Activated T-helper 1 cell treated with anti-CD3 and anti-CD28 coated beads, Interleukin-12 subunit alpha, Interleukin-12 subunit beta, Interleukin-2, Interleukin-4 antibody, amounts not matched to agents 30 ng/mL and 10 ng/mL and 1 ng/mL, durations not matched to agents 14 hours and 24 hours and 36 hours (primary cell): Measurements from ENCODE around the gene IRF2. TPM values are rescaled to one million over a fixed set of nuclear protein-coding genes. Genes with fewer than 3 reads are reported as not detected.
A peak's percentile ranks its signal among the peaks of the same experiment; 100 is the strongest.
"Not testable (repeated sequence)": the region's sequence is repeated elsewhere in the genome, so short reads cannot be mapped to it uniquely, and the experiment has no call there.

Source experiments
- DNase-seq: peaks from one replicate; pipeline ENCODE4 v3.0.0; 2021; ENCODE audit warnings: low spot score
- H3K27ac Mint-ChIP-seq: one replicate; pipeline ENCODE4 v1.8.0; 2021; ENCODE audit warnings: mild to moderate bottlenecking, mixed read lengths
- H3K27me3 Mint-ChIP-seq: one replicate; pipeline ENCODE4 v1.8.0; 2022; ENCODE audit warnings: mild to moderate bottlenecking, moderate library complexity, mixed read lengths; ENCODE audit not compliant: insufficient read depth
- H3K36me3 Mint-ChIP-seq: one replicate; pipeline ENCODE4 v1.8.0; 2021; ENCODE audit warnings: low read depth, mixed read lengths
- H3K4me1 Mint-ChIP-seq: one replicate; pipeline ENCODE4 v1.8.0; 2021; ENCODE audit warnings: low read depth, mixed read lengths
- H3K4me3 Mint-ChIP-seq: one replicate; pipeline ENCODE4 v1.8.0; 2021; ENCODE audit warnings: mild to moderate bottlenecking, moderate library complexity, mixed read lengths
- H3K9me3 Mint-ChIP-seq: one replicate; pipeline ENCODE4 v1.8.0; 2021; ENCODE audit warnings: mixed read lengths
- intact Hi-C: fragments of 100-400 bp; cut with micrococcal nuclease; formaldehyde crosslinking; loops from one replicate; pipeline ENCODE4 v1.15.1; 2024
- total RNA-seq: library from RNA; stranded (reverse); gene quantifications from 2 replicates; pipeline ENCODE4 v1.2.3, GENCODE V29; 2022

The IRF2 gene
- total RNA-seq, 1 donor from 2014 or later: 75.8 TPM

- Mint-ChIP-seq H3K4me3 (peak overlapping the region; percentile 84), H3K36me3 (no peaks in the 10 kb centered on the region), H3K27ac (peak overlapping the region; percentile 64), H3K9me3 (peaks cover 3% of the 10 kb centered on the region), H3K4me1 (peaks cover 32% of the 10 kb centered on the region), H3K27me3 (no peaks in the 10 kb centered on the region)
- peak; percentile 33 for DNase-seq
- intact Hi-C loops: no loop called here
Measured at GRCh38 chr4:184343502-184344177, 130.7 kb downstream of the IRF2 start.

GRCh38 chr4:184342857-184343237 lies 131.5 kb downstream of the IRF2 start:
- peak overlapping the region; percentile 64 for H3K27ac Mint-ChIP-seq
- peaks cover 37% of the 10 kb centered on the region for H3K4me1 Mint-ChIP-seq
- H3K4me3 Mint-ChIP-seq: peak overlapping the region; percentile 84
- H3K9me3 Mint-ChIP-seq, intact Hi-C loops, H3K27me3 Mint-ChIP-seq, H3K36me3 Mint-ChIP-seq, DNase-seq: not testable (repeated sequence)

DNA sequence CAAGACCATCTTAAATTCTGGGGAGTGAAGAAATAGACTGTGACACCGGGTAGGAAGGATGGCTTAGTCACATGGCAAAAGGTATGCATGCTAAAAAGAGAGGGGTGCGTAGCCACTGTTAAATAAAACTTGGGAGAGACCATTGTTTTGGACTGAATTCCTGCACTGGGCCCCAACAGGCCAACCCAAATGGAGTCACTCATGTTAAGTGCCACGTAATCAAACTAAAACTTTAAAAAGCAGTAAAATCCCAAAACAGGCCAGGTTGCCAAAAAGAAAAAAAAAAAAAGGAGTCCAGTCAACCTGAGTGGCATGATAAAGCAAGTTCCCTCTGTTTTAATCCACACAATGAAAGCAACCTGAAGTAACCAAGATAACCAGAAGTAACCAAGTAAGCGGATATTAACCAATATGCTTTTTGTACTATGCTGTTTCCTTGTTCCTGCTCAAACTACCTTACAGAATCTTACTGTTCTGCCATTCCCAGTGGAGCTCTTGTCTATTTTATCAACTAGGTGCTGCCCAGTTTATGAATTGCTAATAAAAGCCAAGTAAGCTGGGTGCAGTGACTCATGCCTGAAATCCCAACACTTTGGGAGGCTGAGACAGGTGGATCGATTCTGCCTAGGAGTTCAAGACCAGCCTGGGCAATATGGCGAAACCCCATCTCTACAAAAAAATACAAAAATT lies 132.0 kb downstream of the IRF2 start:
- Mint-ChIP-seq H3K4me1 (peaks cover 37% of the 10 kb centered on the region), H3K36me3 (no peaks in the 10 kb centered on the region), H3K27ac (no peak overlapping the region), H3K9me3 (peaks cover 12% of the 10 kb centered on the region), H3K4me3 (no peak overlapping the region), H3K27me3 (no peaks in the 10 kb centered on the region)
- intact Hi-C loops: no loop called here
- no peak for DNase-seq

- H3K27me3 Mint-ChIP-seq, DNase-seq, H3K36me3 Mint-ChIP-seq, H3K4me3 Mint-ChIP-seq, intact Hi-C loops: not testable (repeated sequence)
- peaks cover 49% of the 10 kb centered on the region for H3K4me1 Mint-ChIP-seq
- H3K27ac Mint-ChIP-seq: peak overlapping the region; percentile 13
- H3K9me3 Mint-ChIP-seq: peaks cover 27% of the 10 kb centered on the region
Measured at GRCh38 chr4:184339398-184340193, 134.8 kb downstream of the IRF2 start.

DNA sequence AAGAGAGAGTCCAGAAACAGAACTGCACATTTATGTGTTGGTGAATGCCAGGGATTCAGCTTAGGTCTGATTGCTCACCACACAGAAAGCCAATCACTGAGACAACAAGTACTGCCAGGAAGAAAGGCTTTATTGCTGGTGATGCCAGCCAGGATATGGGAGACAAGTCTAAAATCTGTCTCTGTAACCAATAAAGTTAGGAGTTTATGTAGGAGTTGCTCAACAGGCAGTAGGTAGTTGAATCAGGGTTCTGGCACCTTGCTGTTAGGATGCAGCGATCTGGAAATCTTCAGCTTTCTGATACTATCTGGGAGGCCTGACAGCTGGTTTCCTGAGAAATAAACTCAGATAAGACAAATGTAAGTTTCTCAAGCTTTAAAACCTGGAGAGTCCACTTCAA lies 136.4 kb downstream of the IRF2 start:
- no peak for DNase-seq
- intact Hi-C loops: no loop called here
- H3K27me3 Mint-ChIP-seq: no peaks in the 10 kb centered on the region
- peaks cover 27% of the 10 kb centered on the region for H3K9me3 Mint-ChIP-seq
- peaks cover 42% of the 10 kb centered on the region for H3K4me1 Mint-ChIP-seq
- no peak overlapping the region for H3K27ac Mint-ChIP-seq
- H3K36me3 Mint-ChIP-seq: peaks cover 10% of the 10 kb centered on the region
- no peak overlapping the region for H3K4me3 Mint-ChIP-seq

Other genes starting within 250 kb of the IRF2 start
- gene CASP3, start 174.9 kb upstream of the IRF2 start, total RNA-seq: 116 and 121 TPM in 2 replicates
- 16.4 and 19.7 TPM in 2 replicates for gene PRIMPOL, start 175.2 kb upstream of the IRF2 start, total RNA-seq